HCT116 (cell line): ENCODE measurements around the gene PPP1R11. TPM values are rescaled to one million over a fixed set of nuclear protein-coding genes. Genes with fewer than 3 reads are reported as not detected.

Source experiments
- ATAC-seq: fragments of 200-7000 bp; cut with Tn5 transposase; 2 replicates; pipeline ENCODE4 v1.9.1; 2020; ENCODE audit warnings: mild to moderate bottlenecking, moderate library complexity
- BruUV-seq: library from RNA; stranded (reverse); fragments of 400-500 nt; replicated peaks from 2 replicates; lab custom pipeline; 2021; lab: Mats Ljungman, UMichigan
- CTCF ChIA-PET: fragments of 300-600 bp; sonication (Branson Sonifier 250); formaldehyde crosslinking; loops from one replicate; lab custom pipeline; 2021; ENCODE audit warnings: antibody characterized with exemption; lab: Charles Lee
- POLR2A ChIA-PET: fragments of 300-600, 350-600 bp; sonication (Branson Sonifier 250); formaldehyde crosslinking; loops from one replicate; lab custom pipeline; 2021; ENCODE audit warnings: antibody characterized with exemption; lab: Charles Lee
- RAD21 ChIA-PET, 2 experiments: fragments of 300-600 bp; sonication (Branson Sonifier 250); formaldehyde crosslinking; loops; one replicate each; lab custom pipeline; 2023; ENCODE audit warnings: low total read pairs in 2 of 2; ENCODE audit not compliant: uncharacterized antibody in 2 of 2, unreplicated experiment in 2 of 2, low non-redundant PET in 1 of 2; lab: Charles Lee
- DNase-seq: peaks from one replicate; pipeline ENCODE4 v3.0.0-alpha.2; 2010; ENCODE audit warnings: low read depth, low spot score
- H2AFZ ChIP-seq: fragments of 200-600 bp; shearing (Covaris generic), sonication (generic); 2 replicates; pipeline ENCODE4 v1.6.1; 2017; ENCODE audit warnings: low read depth, mixed run types, mixed read lengths, antibody characterized with exemption, low read length; ENCODE audit not compliant: poor library complexity, severe bottlenecking
- H3K27ac ChIP-seq: 2 replicates; pipeline ENCODE4 v1.5.1; 2012; ENCODE audit warnings: low read depth, low read length
- H3K27me3 ChIP-seq: fragments of 200-600 bp; sonication (generic); 2 replicates; pipeline ENCODE4 v1.6.1; 2016; ENCODE audit warnings: mixed run types, low read length, mixed read lengths; ENCODE audit not compliant: insufficient read depth
- H3K36me3 ChIP-seq, 2 experiments: fragments of 200-500 bp in 1 of 2; fragments of 200-600 bp in 1 of 2; sonication (Bioruptor generic) in 1 of 2; sonication (generic) in 1 of 2; 2 replicates each; pipeline versions ENCODE4 v1.5.1 to v1.6.1; 2014 to 2016; ENCODE audit warnings: low read length in 2 of 2, inconsistent platforms in 1 of 2, mixed read lengths in 1 of 2, mixed run types in 1 of 2; ENCODE audit not compliant: insufficient read depth in 2 of 2, control insufficient read depth in 1 of 2
- H3K4me1 ChIP-seq, 2 experiments: fragments of 200-600 bp in 1 of 2; sonication (generic) in 1 of 2; 2 replicates each; pipeline versions ENCODE4 v1.5.1 to v1.6.1; 2012 to 2017; ENCODE audit warnings: low read length in 2 of 2, inconsistent platforms in 1 of 2, mild to moderate bottlenecking in 1 of 2, mixed read lengths in 1 of 2, mixed run types in 1 of 2, moderate library complexity in 1 of 2; ENCODE audit not compliant: insufficient read depth in 2 of 2, control insufficient read depth in 1 of 2
- H3K4me2 ChIP-seq: fragments of 200-600 bp; sonication (generic); 2 replicates; pipeline ENCODE4 v1.6.1; 2017; ENCODE audit warnings: mixed run types, low read length, mixed read lengths
- H3K4me3 ChIP-seq, 2 experiments: fragments of 200-600 bp in 1 of 2; sonication (generic) in 1 of 2; replicated peaks in 1 of 2; 2 replicates each; pipeline ENCODE4 v1.5.1; 2011 to 2016; ENCODE audit warnings: low read length in 2 of 2, control low read depth in 1 of 2, low read depth in 1 of 2, mild to moderate bottlenecking in 1 of 2, mixed read lengths in 1 of 2, mixed run types in 1 of 2
- H3K79me2 ChIP-seq: fragments of 200-600 bp; sonication (generic); 2 replicates; pipeline ENCODE4 v1.6.1; 2017; ENCODE audit warnings: mild to moderate bottlenecking, mixed run types, low read length, moderate library complexity, mixed read lengths; ENCODE audit not compliant: insufficient read depth
- H3K9ac ChIP-seq: fragments of 200-600 bp; sonication (generic); 2 replicates; pipeline ENCODE4 v1.6.1; 2016; ENCODE audit warnings: low read length, mixed read lengths
- H3K9me2 ChIP-seq: fragments of 200-600 bp; sonication (generic), shearing (Covaris generic); 2 replicates; pipeline ENCODE4 v1.6.1; 2017; ENCODE audit warnings: mixed run types, mild to moderate bottlenecking, moderate library complexity; ENCODE audit not compliant: insufficient read depth
- H3K9me3 ChIP-seq, 2 experiments: fragments of 200-500 bp in 1 of 2; fragments of 200-600 bp in 1 of 2; sonication (Bioruptor generic) in 1 of 2; sonication (generic) in 1 of 2; 2 replicates each; pipeline ENCODE4 v1.6.1; 2014 to 2017; ENCODE audit warnings: low read length in 2 of 2, mixed read lengths in 2 of 2, inconsistent platforms in 1 of 2, low read depth in 1 of 2, mild to moderate bottlenecking in 1 of 2, mixed run types in 1 of 2, moderate library complexity in 1 of 2; ENCODE audit not compliant: control insufficient read depth in 1 of 2, insufficient read depth in 1 of 2
- H4K20me1 ChIP-seq: fragments of 200-600 bp; sonication (generic), shearing (Covaris generic); 2 replicates; pipeline ENCODE4 v1.6.1; 2017; ENCODE audit warnings: mixed run types, mild to moderate bottlenecking, moderate library complexity; ENCODE audit not compliant: insufficient read depth
- CEBPB ChIP-seq: IDR thresholded peaks from 2 replicates; pipeline ENCODE4 v1.6.1; 2012; ENCODE audit warnings: low read depth
- EZH2 ChIP-seq: fragments of 200-600 bp; sonication (generic); IDR thresholded peaks from 2 replicates; pipeline ENCODE4 v1.6.1; 2017; ENCODE audit warnings: antibody characterized with exemption, mixed run types
- JUND ChIP-seq: IDR thresholded peaks from 2 replicates; pipeline ENCODE4 v1.6.1; 2012
- POLR2AphosphoS5 ChIP-seq: IDR thresholded peaks from 2 replicates; pipeline ENCODE4 v1.6.1; 2011; ENCODE audit warnings: mild to moderate bottlenecking, low read depth, low read length, moderate library complexity
- RAD21 ChIP-seq: IDR thresholded peaks from 2 replicates; pipeline ENCODE4 v1.6.1; 2012; ENCODE audit warnings: low read depth, mild to moderate bottlenecking
- SIN3A ChIP-seq: IDR thresholded peaks from 2 replicates; pipeline ENCODE4 v1.6.1; 2012; ENCODE audit warnings: low read depth
- SRF ChIP-seq: IDR thresholded peaks from 2 replicates; pipeline ENCODE4 v1.6.1; 2012; ENCODE audit warnings: low read depth
- TCF7L2 ChIP-seq: IDR thresholded peaks from 2 replicates; pipeline ENCODE4 v1.7.0; 2011; ENCODE audit warnings: borderline replicate concordance, inconsistent platforms; ENCODE audit not compliant: insufficient read depth, insufficient read length; ENCODE audit errors: extremely low read depth
- YY1 ChIP-seq: IDR thresholded peaks from 2 replicates; pipeline ENCODE4 v1.6.1; 2011; ENCODE audit warnings: low read length, low read depth, moderate library complexity, mild to moderate bottlenecking; ENCODE audit not compliant: insufficient replicate concordance; ENCODE audit errors: extremely low read depth
- intact Hi-C: fragments of 100-400 bp; cut with micrococcal nuclease; formaldehyde crosslinking; loops from 2 replicates; pipeline ENCODE4 v1.10.0; 2022
- total RNA-seq: library from RNA; stranded (reverse); gene quantifications from one replicate; pipeline ENCODE4 v1.2.1, GENCODE V29; 2021; ENCODE audit not compliant: unreplicated experiment
- TF ChIP-seq, protein P1 (sequence below): IDR thresholded peaks from 2 replicates; pipeline ENCODE4 v1.6.1; 2012; ENCODE audit warnings: low read depth
- TF ChIP-seq, protein P2 (sequence below): IDR thresholded peaks from 2 replicates; pipeline ENCODE4 v1.6.1; 2011; ENCODE audit warnings: mild to moderate bottlenecking, low read length, moderate library complexity; ENCODE audit not compliant: insufficient replicate concordance; ENCODE audit errors: extremely low read depth
- TF ChIP-seq, protein P3 (sequence below), 3 experiments: fragments of 200-600 bp in 1 of 3; sonication (generic) in 1 of 3; IDR thresholded peaks in 2 of 3; conservative IDR thresholded peaks in 1 of 3; 2 replicates each; pipeline ENCODE4 v1.5.1; 2012 to 2017; ENCODE audit warnings: low read depth in 2 of 3, low read length in 2 of 3, antibody characterized with exemption in 1 of 3, borderline replicate concordance in 1 of 3, control low read depth in 1 of 3, mild to moderate bottlenecking in 1 of 3, mixed read lengths in 1 of 3, mixed run types in 1 of 3, moderate library complexity in 1 of 3; ENCODE audit not compliant: insufficient read depth in 1 of 3
- TF ChIP-seq, protein P4 (sequence below): IDR thresholded peaks from 2 replicates; pipeline ENCODE4 v1.6.1; 2012

PPP1R11 gene
- total RNA-seq, 1 experiment from 2014 or later = 29.3 TPM

DNA sequence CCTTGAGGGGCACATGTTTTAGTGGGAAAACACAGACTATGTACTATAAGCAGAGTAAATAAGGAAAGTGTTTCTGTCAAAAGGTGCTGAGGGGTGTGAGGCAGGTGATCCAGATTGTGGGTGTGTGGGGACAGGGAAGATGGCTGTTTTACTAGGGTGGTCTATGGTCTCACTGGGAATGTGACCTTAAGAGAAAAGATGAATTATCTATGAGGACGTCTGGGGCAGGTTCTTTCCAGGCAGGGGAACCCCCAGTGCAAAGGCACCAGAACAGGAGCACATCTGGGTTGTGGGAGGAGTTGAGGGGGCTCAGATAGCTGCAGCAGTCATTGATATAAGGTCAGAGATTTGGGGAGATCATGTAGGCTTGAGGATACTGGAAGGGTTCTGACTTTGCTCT lies 24.1 kb upstream of the PPP1R11 start:
- Histone ChIP-seq H3K9me3 (no peaks in the 10 kb centered on the region), H3K9me2 (no peaks in the 10 kb centered on the region), H3K9ac (no peak overlapping the region), H3K4me3 (no peak overlapping the region), H3K27me3 (no peaks in the 10 kb centered on the region), H3K4me1 (no peaks in the 10 kb centered on the region), H4K20me1 (no peaks in the 10 kb centered on the region), H3K36me3 (no peaks in the 10 kb centered on the region), H3K4me2 (no peak overlapping the region), H3K27ac (no peak overlapping the region), H2AFZ (no peak overlapping the region), H3K79me2 (no peaks in the 10 kb centered on the region)
- ChIA-PET RAD21 (no interaction called here), POLR2A (no interaction called here), CTCF (no interaction called here)
- no peak for DNase-seq
- no TSS peak for BruUV-seq
- intact Hi-C loops = no loop called here
- no peak for ATAC-seq
- TF ChIP-seq SIN3A = no peak
- no peak for TF ChIP-seq POLR2AphosphoS5
- TF ChIP-seq CEBPB = no peak
- TF ChIP-seq TCF7L2 = no peak
- TF ChIP-seq EZH2 = no peak
- no peak for TF ChIP-seq SRF
- TF ChIP-seq YY1 = no peak
- no peak for TF ChIP-seq JUND
- no peak for TF ChIP-seq RAD21
- TF ChIP-seq, protein P1, sequence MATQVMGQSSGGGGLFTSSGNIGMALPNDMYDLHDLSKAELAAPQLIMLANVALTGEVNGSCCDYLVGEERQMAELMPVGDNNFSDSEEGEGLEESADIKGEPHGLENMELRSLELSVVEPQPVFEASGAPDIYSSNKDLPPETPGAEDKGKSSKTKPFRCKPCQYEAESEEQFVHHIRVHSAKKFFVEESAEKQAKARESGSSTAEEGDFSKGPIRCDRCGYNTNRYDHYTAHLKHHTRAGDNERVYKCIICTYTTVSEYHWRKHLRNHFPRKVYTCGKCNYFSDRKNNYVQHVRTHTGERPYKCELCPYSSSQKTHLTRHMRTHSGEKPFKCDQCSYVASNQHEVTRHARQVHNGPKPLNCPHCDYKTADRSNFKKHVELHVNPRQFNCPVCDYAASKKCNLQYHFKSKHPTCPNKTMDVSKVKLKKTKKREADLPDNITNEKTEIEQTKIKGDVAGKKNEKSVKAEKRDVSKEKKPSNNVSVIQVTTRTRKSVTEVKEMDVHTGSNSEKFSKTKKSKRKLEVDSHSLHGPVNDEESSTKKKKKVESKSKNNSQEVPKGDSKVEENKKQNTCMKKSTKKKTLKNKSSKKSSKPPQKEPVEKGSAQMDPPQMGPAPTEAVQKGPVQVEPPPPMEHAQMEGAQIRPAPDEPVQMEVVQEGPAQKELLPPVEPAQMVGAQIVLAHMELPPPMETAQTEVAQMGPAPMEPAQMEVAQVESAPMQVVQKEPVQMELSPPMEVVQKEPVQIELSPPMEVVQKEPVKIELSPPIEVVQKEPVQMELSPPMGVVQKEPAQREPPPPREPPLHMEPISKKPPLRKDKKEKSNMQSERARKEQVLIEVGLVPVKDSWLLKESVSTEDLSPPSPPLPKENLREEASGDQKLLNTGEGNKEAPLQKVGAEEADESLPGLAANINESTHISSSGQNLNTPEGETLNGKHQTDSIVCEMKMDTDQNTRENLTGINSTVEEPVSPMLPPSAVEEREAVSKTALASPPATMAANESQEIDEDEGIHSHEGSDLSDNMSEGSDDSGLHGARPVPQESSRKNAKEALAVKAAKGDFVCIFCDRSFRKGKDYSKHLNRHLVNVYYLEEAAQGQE = no peak
- TF ChIP-seq, protein P2, sequence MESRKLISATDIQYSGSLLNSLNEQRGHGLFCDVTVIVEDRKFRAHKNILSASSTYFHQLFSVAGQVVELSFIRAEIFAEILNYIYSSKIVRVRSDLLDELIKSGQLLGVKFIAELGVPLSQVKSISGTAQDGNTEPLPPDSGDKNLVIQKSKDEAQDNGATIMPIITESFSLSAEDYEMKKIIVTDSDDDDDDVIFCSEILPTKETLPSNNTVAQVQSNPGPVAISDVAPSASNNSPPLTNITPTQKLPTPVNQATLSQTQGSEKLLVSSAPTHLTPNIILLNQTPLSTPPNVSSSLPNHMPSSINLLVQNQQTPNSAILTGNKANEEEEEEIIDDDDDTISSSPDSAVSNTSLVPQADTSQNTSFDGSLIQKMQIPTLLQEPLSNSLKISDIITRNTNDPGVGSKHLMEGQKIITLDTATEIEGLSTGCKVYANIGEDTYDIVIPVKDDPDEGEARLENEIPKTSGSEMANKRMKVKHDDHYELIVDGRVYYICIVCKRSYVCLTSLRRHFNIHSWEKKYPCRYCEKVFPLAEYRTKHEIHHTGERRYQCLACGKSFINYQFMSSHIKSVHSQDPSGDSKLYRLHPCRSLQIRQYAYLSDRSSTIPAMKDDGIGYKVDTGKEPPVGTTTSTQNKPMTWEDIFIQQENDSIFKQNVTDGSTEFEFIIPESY = no peak
- TF ChIP-seq, protein P3, sequence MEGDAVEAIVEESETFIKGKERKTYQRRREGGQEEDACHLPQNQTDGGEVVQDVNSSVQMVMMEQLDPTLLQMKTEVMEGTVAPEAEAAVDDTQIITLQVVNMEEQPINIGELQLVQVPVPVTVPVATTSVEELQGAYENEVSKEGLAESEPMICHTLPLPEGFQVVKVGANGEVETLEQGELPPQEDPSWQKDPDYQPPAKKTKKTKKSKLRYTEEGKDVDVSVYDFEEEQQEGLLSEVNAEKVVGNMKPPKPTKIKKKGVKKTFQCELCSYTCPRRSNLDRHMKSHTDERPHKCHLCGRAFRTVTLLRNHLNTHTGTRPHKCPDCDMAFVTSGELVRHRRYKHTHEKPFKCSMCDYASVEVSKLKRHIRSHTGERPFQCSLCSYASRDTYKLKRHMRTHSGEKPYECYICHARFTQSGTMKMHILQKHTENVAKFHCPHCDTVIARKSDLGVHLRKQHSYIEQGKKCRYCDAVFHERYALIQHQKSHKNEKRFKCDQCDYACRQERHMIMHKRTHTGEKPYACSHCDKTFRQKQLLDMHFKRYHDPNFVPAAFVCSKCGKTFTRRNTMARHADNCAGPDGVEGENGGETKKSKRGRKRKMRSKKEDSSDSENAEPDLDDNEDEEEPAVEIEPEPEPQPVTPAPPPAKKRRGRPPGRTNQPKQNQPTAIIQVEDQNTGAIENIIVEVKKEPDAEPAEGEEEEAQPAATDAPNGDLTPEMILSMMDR (IDR thresholded peaks at IDR 0.05 in 2 of 3, conservative IDR thresholded peaks at IDR 0.05 in 1 of 3; ENCODE audit: borderline replicate concordance in 1 of 3, insufficient read depth in 1 of 3, low read depth in 2 of 3, low read length in 2 of 3) = no peak
- TF ChIP-seq, protein P4, sequence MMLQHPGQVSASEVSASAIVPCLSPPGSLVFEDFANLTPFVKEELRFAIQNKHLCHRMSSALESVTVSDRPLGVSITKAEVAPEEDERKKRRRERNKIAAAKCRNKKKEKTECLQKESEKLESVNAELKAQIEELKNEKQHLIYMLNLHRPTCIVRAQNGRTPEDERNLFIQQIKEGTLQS = no peak
